ENCODE results near the gene CMTR1.
"Not testable (repeated sequence)": the region's sequence is repeated elsewhere in the genome, so short reads cannot be mapped to it uniquely, and the experiment has no call there.

Gene CMTR1

GRCh38 chr6:37495244-37495934, 62.4 kb downstream of the CMTR1 start:
- no peak for DNase-seq

GRCh38 chr6:37496951-37497885, 64.2 kb downstream of the CMTR1 start:
- no peak for DNase-seq

GRCh38 chr6:37499433-37500293, 66.6 kb downstream of the CMTR1 start, which contains the start of gene CCDC167:
CCDC167 (minus strand) TSS chr6:37499893; CDS start chr6:37499863, 30 bp downstream.
- DNase-seq = peak; percentile 94 to 95

- DNase-seq = no peak
These were observed 67.2 kb downstream of the CMTR1 start for GRCh38 chr6:37500294-37500608.

GRCh38 chr6:37500904-37501303, 67.9 kb downstream of the CMTR1 start:
- not testable (repeated sequence) for DNase-seq

GRCh38 chr6:37501632-37502491, 68.8 kb downstream of the CMTR1 start:
- DNase-seq = peak in 1 of 2 experiments; percentile 14

- DNase-seq = no peak
These were observed 69.8 kb downstream of the CMTR1 start for GRCh38 chr6:37502703-37503291.

GRCh38 chr6:37503309-37503965, 70.4 kb downstream of the CMTR1 start:
- DNase-seq = peak in 1 of 2 experiments; percentile 19

- DNase-seq = no peak
These were observed 71.0 kb downstream of the CMTR1 start for GRCh38 chr6:37504024-37504423.

GRCh38 chr6:37506479-37506878, 73.5 kb downstream of the CMTR1 start:
- no peak for DNase-seq

GRCh38 chr6:37507077-37507476, 74.1 kb downstream of the CMTR1 start:
- no peak for DNase-seq

- DNase-seq = no peak
These were observed 74.8 kb downstream of the CMTR1 start for GRCh38 chr6:37507690-37508421.

- no peak for DNase-seq
These were observed 78.2 kb downstream of the CMTR1 start for GRCh38 chr6:37511201-37511600.

- DNase-seq = no peak
These were observed 78.9 kb downstream of the CMTR1 start for GRCh38 chr6:37511910-37512399.

- no peak for DNase-seq
These were observed 79.5 kb downstream of the CMTR1 start for GRCh38 chr6:37512400-37513011.

- DNase-seq = no peak
These were observed 80.1 kb downstream of the CMTR1 start for GRCh38 chr6:37513155-37513554.

GRCh38 chr6:37513576-37513975, 80.6 kb downstream of the CMTR1 start:
- no peak for DNase-seq

GRCh38 chr6:37514321-37514771, 81.3 kb downstream of the CMTR1 start:
- DNase-seq = no peak

- DNase-seq = no peak
These were observed 81.8 kb downstream of the CMTR1 start for GRCh38 chr6:37514837-37515236.

GRCh38 chr6:37515712-37516075, 82.7 kb downstream of the CMTR1 start:
- no peak for DNase-seq

Data from Kasumi-1 (cell line).